ENCODE data around the gene IFT80.

The IFT80 gene

GRCh38 chr3:160400702-160401150, 1.7 kb upstream of the IFT80 start:
- DNase-seq (ENCODE audit: low spot score) = no peak

- DNase-seq (ENCODE audit: low spot score) = peak; percentile 15
Observed at GRCh38 chr3:160400030-160400701, 1.1 kb upstream of the IFT80 start.

- DNase-seq (ENCODE audit: low spot score) = no peak
Observed at GRCh38 chr3:160398820-160399124, 253 bp downstream of the IFT80 start.

- peak; percentile 12 for DNase-seq (ENCODE audit: low spot score)
Observed at GRCh38 chr3:160395297-160395696, 3.7 kb downstream of the IFT80 start.

GRCh38 chr3:160394009-160394392, 5.0 kb downstream of the IFT80 start:
- DNase-seq (ENCODE audit: low spot score) = no peak

- no peak for DNase-seq (ENCODE audit: low spot score)
Observed at GRCh38 chr3:160393346-160394008, 5.5 kb downstream of the IFT80 start.

GRCh38 chr3:160392798-160393197, 6.2 kb downstream of the IFT80 start:
- DNase-seq (ENCODE audit: low spot score) = no peak

- no peak for DNase-seq (ENCODE audit: low spot score)
Observed at GRCh38 chr3:160390565-160391138, 8.4 kb downstream of the IFT80 start.

- DNase-seq (ENCODE audit: low spot score) = no peak
Observed at GRCh38 chr3:160384639-160385318, 14.2 kb downstream of the IFT80 start.

- DNase-seq (ENCODE audit: low spot score) = no peak
Observed at GRCh38 chr3:160381470-160381869, 17.6 kb downstream of the IFT80 start.

GRCh38 chr3:160379628-160380214, 19.3 kb downstream of the IFT80 start:
- DNase-seq (ENCODE audit: low spot score) = no peak

GRCh38 chr3:160378331-160379109, 20.5 kb downstream of the IFT80 start:
- DNase-seq (ENCODE audit: low spot score) = no peak

GRCh38 chr3:160376681-160377080, 22.3 kb downstream of the IFT80 start:
- DNase-seq (ENCODE audit: low spot score) = no peak

GRCh38 chr3:160374925-160375324, 24.1 kb downstream of the IFT80 start:
- no peak for DNase-seq (ENCODE audit: low spot score)

GRCh38 chr3:160374472-160374871, 24.6 kb downstream of the IFT80 start:
- DNase-seq (ENCODE audit: low spot score) = no peak

- no peak for DNase-seq (ENCODE audit: low spot score)
Observed at GRCh38 chr3:160373655-160374054, 25.4 kb downstream of the IFT80 start.

GRCh38 chr3:160372780-160373179, 26.2 kb downstream of the IFT80 start:
- no peak for DNase-seq (ENCODE audit: low spot score)

- DNase-seq (ENCODE audit: low spot score) = no peak
Observed at GRCh38 chr3:160370987-160371857, 27.8 kb downstream of the IFT80 start.

GRCh38 chr3:160369784-160370183, 29.2 kb downstream of the IFT80 start:
- DNase-seq (ENCODE audit: low spot score) = no peak

- DNase-seq (ENCODE audit: low spot score) = no peak
Observed at GRCh38 chr3:160368804-160369203, 30.2 kb downstream of the IFT80 start.

Measured in Ammon's horn (tissue), 1 donor.